Tibial nerve (tissue), 4 donors: ENCODE results near the gene CNEP1R1.

ENCODE experiments used
- CTCF ChIP-seq, 5 experiments: fragments of 200-600 bp in 3 of 5; fragments of 450-650 bp in 2 of 5; sonication (generic) in 3 of 5; IDR thresholded peaks; one replicate each; pipeline ENCODE4 v1.5.1; 2016 to 2019; ENCODE audit warnings: antibody characterized with exemption in 5 of 5, mild to moderate bottlenecking in 3 of 5, moderate library complexity in 2 of 5
- EP300 ChIP-seq, 2 donors: sonication (generic); formaldehyde crosslinking; IDR thresholded peaks; one replicate each; pipeline ENCODE4 v1.6.1; 2017; ENCODE audit warnings: antibody characterized with exemption in 2 of 2, mild to moderate bottlenecking in 1 of 2
- POLR2A ChIP-seq, 2 donors: fragments of 450-650 bp; IDR thresholded peaks; one replicate each; pipeline ENCODE4 v1.6.1; 2017; ENCODE audit warnings: antibody characterized with exemption in 2 of 2, mild to moderate bottlenecking in 2 of 2, moderate library complexity in 2 of 2

- no peak for TF ChIP-seq EP300 (IDR thresholded peaks at IDR 0.05)
- TF ChIP-seq CTCF (IDR thresholded peaks at IDR 0.05), result no peak
- TF ChIP-seq POLR2A (IDR thresholded peaks at IDR 0.05), result no peak
These were observed 29.3 kb upstream of the CNEP1R1 start for GRCh38 chr16:49995720-49996119.
